ENCODE measurements around the gene KLHDC10. TPM values are rescaled to one million over a fixed set of nuclear protein-coding genes. Genes with fewer than 3 reads are reported as not detected.

KLHDC10 gene
- total RNA-seq, 1 experiment from 2014 or later = 14.4 TPM

DNA sequence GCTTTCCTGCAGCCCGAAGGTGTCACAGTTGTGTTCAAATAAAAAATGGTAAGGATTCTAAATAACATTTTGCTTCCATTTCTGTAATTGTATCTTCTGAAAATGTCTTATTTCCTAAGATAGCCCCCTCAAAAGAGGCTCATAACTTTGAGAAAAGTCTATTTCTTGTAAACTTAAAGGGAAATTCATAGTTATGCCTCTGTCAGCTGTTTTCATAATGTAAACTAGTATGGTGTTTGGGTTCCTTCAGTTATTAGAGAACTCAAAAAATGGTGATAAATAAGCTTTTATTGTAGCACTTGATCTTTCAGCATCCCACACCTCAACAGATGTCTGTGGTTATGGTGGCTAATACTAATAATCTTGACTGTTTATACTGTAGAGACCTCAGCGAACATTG is 57.1 kb downstream of the KLHDC10 start (continued):
- no peak for TF ChIP-seq GABPB1 (CRISPR knock-in tag; IDR thresholded peaks at IDR 0.05)
- TF ChIP-seq GRHL2 (CRISPR knock-in tag; IDR thresholded peaks at IDR 0.05; ENCODE audit: insufficient replicate concordance, severe bottlenecking) = no peak
- TF ChIP-seq, protein P1, sequence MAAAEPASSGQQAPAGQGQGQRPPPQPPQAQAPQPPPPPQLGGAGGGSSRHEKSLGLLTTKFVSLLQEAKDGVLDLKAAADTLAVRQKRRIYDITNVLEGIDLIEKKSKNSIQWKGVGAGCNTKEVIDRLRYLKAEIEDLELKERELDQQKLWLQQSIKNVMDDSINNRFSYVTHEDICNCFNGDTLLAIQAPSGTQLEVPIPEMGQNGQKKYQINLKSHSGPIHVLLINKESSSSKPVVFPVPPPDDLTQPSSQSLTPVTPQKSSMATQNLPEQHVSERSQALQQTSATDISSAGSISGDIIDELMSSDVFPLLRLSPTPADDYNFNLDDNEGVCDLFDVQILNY (CRISPR knock-in tag; IDR thresholded peaks at IDR 0.05) = no peak
- TF ChIP-seq RELA (CRISPR knock-in tag; IDR thresholded peaks at IDR 0.05; ENCODE audit: borderline replicate concordance) = no peak

DNA sequence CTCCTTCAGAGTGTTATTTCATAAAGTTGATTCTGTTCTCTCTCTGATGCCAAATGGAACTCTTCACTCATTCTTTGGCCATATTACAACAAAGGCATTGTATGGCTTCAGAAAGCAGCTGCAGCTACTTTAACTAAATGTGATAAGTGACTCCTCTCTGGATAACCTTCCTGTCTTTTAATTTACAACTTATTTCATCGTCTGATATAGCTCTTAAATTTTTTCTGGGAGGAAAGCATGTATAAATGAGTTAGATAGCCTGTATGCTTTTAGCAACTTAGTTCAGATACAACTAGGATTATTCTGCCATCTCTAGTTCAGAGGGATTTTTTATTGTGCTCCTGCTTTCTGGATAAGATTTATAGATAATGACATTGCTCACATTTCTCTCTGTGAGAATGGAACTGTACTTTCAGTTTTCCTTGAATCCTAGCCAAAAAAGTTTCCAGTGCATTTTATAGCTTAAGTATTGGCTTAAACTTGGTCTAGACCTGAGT is 57.5 kb downstream of the KLHDC10 start:
- CTCF ChIA-PET = no interaction called here
- H3K36me3 Mint-ChIP-seq = peaks cover 28% of the 10 kb centered on the region
- H3K27ac Mint-ChIP-seq = no peak overlapping the region
- TF ChIP-seq SMAD4 (CRISPR knock-in tag; IDR thresholded peaks at IDR 0.05) (no peak), NR2C2 (CRISPR knock-in tag; IDR thresholded peaks at IDR 0.05) (no peak), EMX1 (CRISPR knock-in tag; IDR thresholded peaks at IDR 0.05) (no peak), HMGA2 (CRISPR knock-in tag; IDR thresholded peaks at IDR 0.05) (no peak), MXD4 (CRISPR knock-in tag; IDR thresholded peaks at IDR 0.05; ENCODE audit: borderline replicate concordance) (no peak), SMAD3 (CRISPR knock-in tag; IDR thresholded peaks at IDR 0.05; ENCODE audit: borderline replicate concordance) (no peak), ELF4 (CRISPR knock-in tag; IDR thresholded peaks at IDR 0.05; ENCODE audit: low read depth) (no peak), ZNF138 (CRISPR knock-in tag; conservative IDR thresholded peaks at IDR 0.05) (no peak), SP1 (CRISPR knock-in tag; conservative IDR thresholded peaks at IDR 0.05) (no peak), TCF7 (CRISPR knock-in tag; IDR thresholded peaks at IDR 0.05; ENCODE audit: low read depth) (no peak), ZNF423 (CRISPR knock-in tag; IDR thresholded peaks at IDR 0.05) (no peak)
- TF ChIP-seq, protein P2, sequence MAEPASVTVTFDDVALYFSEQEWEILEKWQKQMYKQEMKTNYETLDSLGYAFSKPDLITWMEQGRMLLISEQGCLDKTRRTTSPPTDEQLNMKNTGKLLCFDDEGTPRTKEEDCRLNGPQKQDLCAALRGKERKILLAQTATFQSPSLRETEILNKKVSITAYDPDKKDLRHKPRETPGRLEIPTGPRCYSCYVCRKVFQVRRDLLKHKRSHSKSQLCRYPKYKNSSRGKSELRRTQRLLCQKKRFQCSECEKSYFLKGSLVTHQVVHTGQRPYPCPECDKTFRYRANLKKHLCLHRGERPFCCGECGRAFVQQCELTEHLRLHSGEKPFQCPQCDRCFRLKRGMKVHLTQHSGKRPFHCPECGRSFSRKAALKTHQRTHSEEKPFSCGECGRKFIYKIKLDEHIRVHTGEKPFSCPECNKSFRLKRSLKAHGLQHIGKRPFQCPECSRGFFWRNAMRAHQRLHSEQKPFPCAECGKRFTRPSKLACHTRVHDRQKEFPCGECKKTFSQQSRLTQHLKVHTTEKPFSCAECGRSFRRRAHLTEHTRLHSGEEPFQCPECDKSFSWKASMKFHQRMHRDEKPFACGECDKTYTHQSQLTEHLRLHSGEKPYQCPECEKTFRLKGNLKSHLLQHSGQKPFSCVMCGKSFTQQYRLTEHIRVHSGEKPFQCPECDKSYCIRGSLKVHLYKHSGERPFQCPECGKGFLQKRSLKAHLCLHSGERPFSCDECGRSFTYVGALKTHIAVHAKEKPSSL (CRISPR knock-in tag; conservative IDR thresholded peaks at IDR 0.05) = no peak
- TF ChIP-seq, protein P3, sequence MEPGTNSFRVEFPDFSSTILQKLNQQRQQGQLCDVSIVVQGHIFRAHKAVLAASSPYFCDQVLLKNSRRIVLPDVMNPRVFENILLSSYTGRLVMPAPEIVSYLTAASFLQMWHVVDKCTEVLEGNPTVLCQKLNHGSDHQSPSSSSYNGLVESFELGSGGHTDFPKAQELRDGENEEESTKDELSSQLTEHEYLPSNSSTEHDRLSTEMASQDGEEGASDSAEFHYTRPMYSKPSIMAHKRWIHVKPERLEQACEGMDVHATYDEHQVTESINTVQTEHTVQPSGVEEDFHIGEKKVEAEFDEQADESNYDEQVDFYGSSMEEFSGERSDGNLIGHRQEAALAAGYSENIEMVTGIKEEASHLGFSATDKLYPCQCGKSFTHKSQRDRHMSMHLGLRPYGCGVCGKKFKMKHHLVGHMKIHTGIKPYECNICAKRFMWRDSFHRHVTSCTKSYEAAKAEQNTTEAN (CRISPR knock-in tag; IDR thresholded peaks at IDR 0.05) = no peak
- TF ChIP-seq, protein P4, sequence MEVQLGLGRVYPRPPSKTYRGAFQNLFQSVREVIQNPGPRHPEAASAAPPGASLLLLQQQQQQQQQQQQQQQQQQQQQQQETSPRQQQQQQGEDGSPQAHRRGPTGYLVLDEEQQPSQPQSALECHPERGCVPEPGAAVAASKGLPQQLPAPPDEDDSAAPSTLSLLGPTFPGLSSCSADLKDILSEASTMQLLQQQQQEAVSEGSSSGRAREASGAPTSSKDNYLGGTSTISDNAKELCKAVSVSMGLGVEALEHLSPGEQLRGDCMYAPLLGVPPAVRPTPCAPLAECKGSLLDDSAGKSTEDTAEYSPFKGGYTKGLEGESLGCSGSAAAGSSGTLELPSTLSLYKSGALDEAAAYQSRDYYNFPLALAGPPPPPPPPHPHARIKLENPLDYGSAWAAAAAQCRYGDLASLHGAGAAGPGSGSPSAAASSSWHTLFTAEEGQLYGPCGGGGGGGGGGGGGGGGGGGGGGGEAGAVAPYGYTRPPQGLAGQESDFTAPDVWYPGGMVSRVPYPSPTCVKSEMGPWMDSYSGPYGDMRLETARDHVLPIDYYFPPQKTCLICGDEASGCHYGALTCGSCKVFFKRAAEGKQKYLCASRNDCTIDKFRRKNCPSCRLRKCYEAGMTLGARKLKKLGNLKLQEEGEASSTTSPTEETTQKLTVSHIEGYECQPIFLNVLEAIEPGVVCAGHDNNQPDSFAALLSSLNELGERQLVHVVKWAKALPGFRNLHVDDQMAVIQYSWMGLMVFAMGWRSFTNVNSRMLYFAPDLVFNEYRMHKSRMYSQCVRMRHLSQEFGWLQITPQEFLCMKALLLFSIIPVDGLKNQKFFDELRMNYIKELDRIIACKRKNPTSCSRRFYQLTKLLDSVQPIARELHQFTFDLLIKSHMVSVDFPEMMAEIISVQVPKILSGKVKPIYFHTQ (CRISPR knock-in tag; IDR thresholded peaks at IDR 0.05) = no peak
- TF ChIP-seq, protein P5, sequence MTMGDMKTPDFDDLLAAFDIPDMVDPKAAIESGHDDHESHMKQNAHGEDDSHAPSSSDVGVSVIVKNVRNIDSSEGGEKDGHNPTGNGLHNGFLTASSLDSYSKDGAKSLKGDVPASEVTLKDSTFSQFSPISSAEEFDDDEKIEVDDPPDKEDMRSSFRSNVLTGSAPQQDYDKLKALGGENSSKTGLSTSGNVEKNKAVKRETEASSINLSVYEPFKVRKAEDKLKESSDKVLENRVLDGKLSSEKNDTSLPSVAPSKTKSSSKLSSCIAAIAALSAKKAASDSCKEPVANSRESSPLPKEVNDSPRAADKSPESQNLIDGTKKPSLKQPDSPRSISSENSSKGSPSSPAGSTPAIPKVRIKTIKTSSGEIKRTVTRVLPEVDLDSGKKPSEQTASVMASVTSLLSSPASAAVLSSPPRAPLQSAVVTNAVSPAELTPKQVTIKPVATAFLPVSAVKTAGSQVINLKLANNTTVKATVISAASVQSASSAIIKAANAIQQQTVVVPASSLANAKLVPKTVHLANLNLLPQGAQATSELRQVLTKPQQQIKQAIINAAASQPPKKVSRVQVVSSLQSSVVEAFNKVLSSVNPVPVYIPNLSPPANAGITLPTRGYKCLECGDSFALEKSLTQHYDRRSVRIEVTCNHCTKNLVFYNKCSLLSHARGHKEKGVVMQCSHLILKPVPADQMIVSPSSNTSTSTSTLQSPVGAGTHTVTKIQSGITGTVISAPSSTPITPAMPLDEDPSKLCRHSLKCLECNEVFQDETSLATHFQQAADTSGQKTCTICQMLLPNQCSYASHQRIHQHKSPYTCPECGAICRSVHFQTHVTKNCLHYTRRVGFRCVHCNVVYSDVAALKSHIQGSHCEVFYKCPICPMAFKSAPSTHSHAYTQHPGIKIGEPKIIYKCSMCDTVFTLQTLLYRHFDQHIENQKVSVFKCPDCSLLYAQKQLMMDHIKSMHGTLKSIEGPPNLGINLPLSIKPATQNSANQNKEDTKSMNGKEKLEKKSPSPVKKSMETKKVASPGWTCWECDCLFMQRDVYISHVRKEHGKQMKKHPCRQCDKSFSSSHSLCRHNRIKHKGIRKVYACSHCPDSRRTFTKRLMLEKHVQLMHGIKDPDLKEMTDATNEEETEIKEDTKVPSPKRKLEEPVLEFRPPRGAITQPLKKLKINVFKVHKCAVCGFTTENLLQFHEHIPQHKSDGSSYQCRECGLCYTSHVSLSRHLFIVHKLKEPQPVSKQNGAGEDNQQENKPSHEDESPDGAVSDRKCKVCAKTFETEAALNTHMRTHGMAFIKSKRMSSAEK (CRISPR knock-in tag; IDR thresholded peaks at IDR 0.05; ENCODE audit: borderline replicate concordance) = no peak
- POLR2A ChIA-PET = no interaction called here
- DNase-seq (ENCODE audit: low spot score) (no peak), ATAC-seq (no peak)
- H3K27me3 Mint-ChIP-seq (ENCODE audit: low read depth) = no peaks in the 10 kb centered on the region
- H3K9me3 Mint-ChIP-seq = no peaks in the 10 kb centered on the region
- H3K4me3 Mint-ChIP-seq = no peak overlapping the region
- H3K4me1 Mint-ChIP-seq = peaks cover 9% of the 10 kb centered on the region

All from WTC11 (cell line).